Subcutaneous abdominal adipose tissue (tissue), 5 donors: ENCODE measurements around the gene ABCB11.
A peak's percentile ranks its signal among the peaks of the same experiment; 100 is the strongest.
"Not testable (repeated sequence)": the region's sequence is repeated elsewhere in the genome, so short reads cannot be mapped to it uniquely, and the experiment has no call there.

Source experiments
- H3K27ac ChIP-seq: one replicate; pipeline ENCODE4 v1.7.0; 2013; ENCODE audit warnings: low read depth, mild to moderate bottlenecking, inconsistent platforms, low read length, moderate library complexity
- H3K27me3 ChIP-seq, 5 donors: one replicate each; pipeline ENCODE4 v1.7.0; 2013; ENCODE audit warnings: low read length in 5 of 5, inconsistent platforms in 1 of 5; ENCODE audit not compliant: control insufficient read depth in 5 of 5, insufficient read depth in 4 of 5
- H3K36me3 ChIP-seq, 5 donors: one replicate each; pipeline ENCODE4 v1.7.0; 2013; ENCODE audit warnings: low read length in 5 of 5; ENCODE audit not compliant: control insufficient read depth in 5 of 5, insufficient read depth in 5 of 5
- H3K4me1 ChIP-seq, 5 donors: one replicate each; pipeline ENCODE4 v1.7.0; 2013; ENCODE audit warnings: low read length in 5 of 5, mild to moderate bottlenecking in 3 of 5, moderate library complexity in 1 of 5; ENCODE audit not compliant: control insufficient read depth in 5 of 5, insufficient read depth in 5 of 5
- H3K4me3 ChIP-seq, 5 donors: one replicate each; pipeline ENCODE4 v1.7.0; 2013; ENCODE audit warnings: low read length in 5 of 5, low read depth in 1 of 5
- H3K9ac ChIP-seq, 5 donors: one replicate each; pipeline ENCODE4 v1.7.0; 2013; ENCODE audit warnings: low read length in 5 of 5, mild to moderate bottlenecking in 4 of 5, moderate library complexity in 3 of 5
- H3K9me3 ChIP-seq, 5 donors: one replicate each; pipeline ENCODE4 v1.7.0; 2013; ENCODE audit warnings: low read length in 5 of 5; ENCODE audit not compliant: control insufficient read depth in 5 of 5
- donor health status: healthy.
- donor health status: healthy.
- donor health status: healthy.
- donor health status: healthy.
- donor health status: healthy.

ABCB11 gene

DNA sequence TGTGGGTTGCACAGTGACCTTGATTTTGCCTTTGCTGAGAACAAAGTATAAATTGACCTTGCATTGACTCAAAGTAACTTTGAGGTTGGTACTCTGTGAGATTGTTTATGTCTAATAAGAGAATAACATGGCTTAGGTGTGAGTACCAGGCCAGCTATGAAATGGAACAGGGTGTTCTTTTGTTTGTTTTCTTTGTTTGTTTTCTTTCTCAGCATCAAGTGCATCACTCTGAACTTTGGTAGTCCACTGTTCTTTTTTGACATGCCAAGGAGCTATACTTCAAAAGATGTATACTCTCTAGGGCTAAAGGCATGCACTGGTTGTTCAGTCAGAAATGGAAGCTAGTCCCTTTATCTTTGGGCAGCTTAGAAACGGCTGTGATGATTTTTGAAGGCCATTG is 5.1 kb downstream of the ABCB11 start:
- Histone ChIP-seq H3K9ac (no peak overlapping the region), H3K36me3 (no peaks in the 10 kb centered on the region), H3K4me1 (peaks cover 0 to 3% (median under 1%) of the 10 kb centered on the region in 5 donors), H3K9me3 (no peaks in the 10 kb centered on the region), H3K27ac (no peak overlapping the region), H3K27me3 (no peaks in the 10 kb centered on the region), H3K4me3 (no peak overlapping the region)

GRCh38 chr2:169023161-169023560 is 8.0 kb downstream of the ABCB11 start:
- Histone ChIP-seq H3K4me1 (no peaks in the 10 kb centered on the region), H3K9ac (no peak overlapping the region), H3K36me3 (no peaks in the 10 kb centered on the region), H3K27me3 (no peaks in the 10 kb centered on the region), H3K27ac (no peak overlapping the region), H3K9me3 (no peaks in the 10 kb centered on the region), H3K4me3 (no peak overlapping the region)

- H3K9ac ChIP-seq = no peak overlapping the region
- no peaks in the 10 kb centered on the region for H3K27me3 ChIP-seq
- no peak overlapping the region for H3K4me3 ChIP-seq
- H3K4me1 ChIP-seq = peaks cover 0 to 2% (median under 1%) of the 10 kb centered on the region in 5 donors
- H3K9me3 ChIP-seq = no peaks in the 10 kb centered on the region
- no peak overlapping the region for H3K27ac ChIP-seq
- no peaks in the 10 kb centered on the region for H3K36me3 ChIP-seq
Observed at GRCh38 chr2:169018390-169018789, 12.7 kb downstream of the ABCB11 start.

- Histone ChIP-seq H3K4me1 (peaks cover 0 to 7% (median 4%) of the 10 kb centered on the region in 5 donors), H3K27ac (no peak overlapping the region)
Observed at GRCh38 chr2:169015943-169016342, 15.2 kb downstream of the ABCB11 start.

DNA sequence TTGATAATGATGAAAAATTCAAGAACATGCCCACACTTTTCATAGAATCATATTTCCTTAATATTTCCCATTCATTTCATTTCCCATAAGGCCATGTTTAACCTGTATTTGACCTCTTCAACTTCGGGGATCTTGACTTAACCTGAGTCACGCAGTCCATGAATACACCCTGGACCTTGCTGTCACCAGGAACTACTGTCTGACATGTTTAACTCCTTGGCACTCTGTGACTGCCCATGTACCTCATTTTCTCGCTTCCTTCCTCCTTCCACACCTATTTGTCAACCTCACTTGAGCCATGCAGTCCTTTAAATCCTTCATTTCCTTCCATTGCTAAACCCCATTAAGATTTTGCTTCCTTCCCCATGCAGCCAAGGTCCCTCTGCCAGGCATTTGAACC is 16.3 kb downstream of the ABCB11 start:
- H3K4me3 ChIP-seq = no peak overlapping the region
- H3K36me3 ChIP-seq = no peaks in the 10 kb centered on the region
- H3K9ac ChIP-seq = no peak overlapping the region
- H3K27ac ChIP-seq = no peak overlapping the region
- no peaks in the 10 kb centered on the region for H3K9me3 ChIP-seq
- H3K27me3 ChIP-seq = no peaks in the 10 kb centered on the region
- peaks cover 0 to 7% (median 4%) of the 10 kb centered on the region in 5 donors for H3K4me1 ChIP-seq

More at GRCh38 chr2:169015943-169016342, 15.2 kb downstream of the ABCB11 start:
- Histone ChIP-seq H3K9ac (no peak overlapping the region), H3K36me3 (no peaks in the 10 kb centered on the region), H3K9me3 (no peaks in the 10 kb centered on the region), H3K4me3 (no peak overlapping the region), H3K27me3 (no peaks in the 10 kb centered on the region)

DNA sequence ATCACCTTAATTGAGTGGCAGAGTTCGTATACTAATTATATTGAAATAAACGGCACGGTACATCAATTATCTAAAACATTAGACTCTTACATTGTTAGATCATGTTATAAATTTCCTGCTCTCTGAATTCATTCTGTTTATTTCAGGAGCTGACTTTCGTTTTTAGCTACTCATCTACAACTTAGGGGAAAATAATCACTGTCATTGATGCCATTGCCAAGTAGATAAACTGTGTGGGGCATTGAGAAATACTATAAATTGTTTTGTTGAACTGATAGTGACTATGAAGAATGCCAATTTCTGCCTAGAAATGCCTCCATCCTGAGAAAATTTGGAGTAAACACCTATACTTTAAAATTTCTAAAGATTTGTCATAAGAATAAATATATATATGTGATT is 17.5 kb downstream of the ABCB11 start:
- H3K9me3 ChIP-seq = no peaks in the 10 kb centered on the region
- no peaks in the 10 kb centered on the region for H3K27me3 ChIP-seq
- H3K36me3 ChIP-seq = no peaks in the 10 kb centered on the region
- peaks cover 0 to 7% (median 4%) of the 10 kb centered on the region in 5 donors for H3K4me1 ChIP-seq
- no peak overlapping the region for H3K9ac ChIP-seq
- no peak overlapping the region for H3K27ac ChIP-seq
- peak overlapping the region in 3 of 5 donors; percentile 8 to 47 (median 40) for H3K4me3 ChIP-seq

DNA sequence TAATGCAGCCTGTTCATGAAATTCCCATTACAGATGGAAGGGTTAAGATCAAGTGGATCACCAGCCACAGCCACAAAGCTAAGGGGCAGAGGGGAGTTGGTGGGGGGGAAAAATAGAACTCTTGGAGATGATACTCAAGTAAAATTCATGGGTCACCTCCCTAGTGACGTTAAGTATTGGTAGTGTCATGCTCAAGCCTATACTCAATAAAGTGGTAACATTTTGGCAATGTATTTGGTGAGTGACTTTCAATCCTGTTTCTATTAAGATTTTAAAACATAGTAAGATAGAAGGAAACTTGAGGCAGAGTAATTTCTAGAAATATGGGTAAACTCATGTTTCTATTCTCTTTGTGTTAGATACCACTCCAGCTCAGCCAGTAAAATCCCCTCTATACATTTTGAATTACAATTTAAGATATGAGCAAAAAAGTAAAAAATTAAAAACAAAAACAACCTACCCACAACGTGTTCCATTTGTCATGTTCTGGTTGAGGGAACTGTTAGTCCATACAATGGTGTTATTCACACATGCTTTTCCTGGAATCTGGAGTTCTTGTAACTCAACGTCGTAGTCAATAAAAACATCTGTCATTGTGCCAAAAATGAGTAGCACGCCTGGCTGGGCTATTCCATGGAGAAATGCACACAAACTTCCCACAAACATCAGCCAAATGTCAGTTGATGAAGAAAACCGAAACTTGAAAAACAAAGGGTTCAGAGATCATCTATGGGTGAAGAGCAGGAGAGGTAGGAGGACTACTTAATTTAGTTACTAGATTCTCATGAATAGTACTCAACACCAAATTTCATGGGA is 18.1 kb downstream of the ABCB11 start:
- Histone ChIP-seq H3K9me3 (no peaks in the 10 kb centered on the region), H3K9ac (no peak overlapping the region), H3K27ac (no peak overlapping the region), H3K27me3 (no peaks in the 10 kb centered on the region), H3K4me1 (peaks cover 0 to 7% (median 4%) of the 10 kb centered on the region in 5 donors), H3K36me3 (no peaks in the 10 kb centered on the region), H3K4me3 (peak overlapping the region in 3 of 5 donors; percentile 8 to 47 (median 40))

GRCh38 chr2:169012191-169012792 is 18.8 kb downstream of the ABCB11 start:
- H3K27me3 ChIP-seq, H3K36me3 ChIP-seq, H3K9ac ChIP-seq, H3K4me3 ChIP-seq, H3K9me3 ChIP-seq, H3K4me1 ChIP-seq, H3K27ac ChIP-seq: not testable (repeated sequence)

GRCh38 chr2:169011698-169012097 is 19.4 kb downstream of the ABCB11 start:
- H3K9me3 ChIP-seq = no peaks in the 10 kb centered on the region
- H3K4me3 ChIP-seq = no peak overlapping the region
- H3K27ac ChIP-seq = no peak overlapping the region
- H3K9ac ChIP-seq = no peak overlapping the region
- peaks cover 0 to 7% (median 4%) of the 10 kb centered on the region in 5 donors for H3K4me1 ChIP-seq
- H3K27me3 ChIP-seq = no peaks in the 10 kb centered on the region
- H3K36me3 ChIP-seq = no peaks in the 10 kb centered on the region

GRCh38 chr2:169010633-169011460 is 20.3 kb downstream of the ABCB11 start:
- Histone ChIP-seq H3K9ac (no peak overlapping the region), H3K9me3 (no peaks in the 10 kb centered on the region), H3K27ac (no peak overlapping the region)

More at GRCh38 chr2:169010633-169011460, 20.3 kb downstream of the ABCB11 start:
- Histone ChIP-seq H3K27me3 (no peaks in the 10 kb centered on the region), H3K4me3 (no peak overlapping the region), H3K36me3 (no peaks in the 10 kb centered on the region), H3K4me1 (peaks cover 0 to 7% (median 4%) of the 10 kb centered on the region in 5 donors)
